Measurements from ENCODE around the gene GUCY2C. TPM values are rescaled to one million over a fixed set of nuclear protein-coding genes. Genes with fewer than 3 reads are reported as not detected.

The GUCY2C gene
- total RNA-seq, 1 donor from 2014 or later, result not detected

DNA sequence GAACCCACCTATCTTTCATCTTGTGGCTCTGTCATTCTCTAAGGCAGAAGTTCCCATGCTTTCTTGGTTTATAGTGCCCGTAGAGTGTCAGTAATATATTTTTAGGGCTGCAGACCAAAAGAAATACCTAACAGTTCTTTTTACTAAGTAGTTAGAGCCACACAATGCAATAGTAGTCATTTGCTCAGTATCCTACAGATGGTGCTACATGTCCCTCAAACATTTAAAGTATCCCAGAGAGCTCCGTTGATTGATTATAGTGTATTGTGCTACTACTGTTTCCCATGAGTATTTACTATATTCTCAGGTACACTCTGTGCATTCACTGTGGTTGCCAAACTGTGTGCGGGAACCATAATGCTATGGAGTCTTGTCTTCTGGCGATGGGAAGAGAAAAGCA, 124.0 kb downstream of the GUCY2C start:
- DNase-seq (ENCODE audit: low read depth, low spot score), result no peak
- Mint-ChIP-seq H3K4me1 (peaks cover 6% of the 10 kb centered on the region), H3K36me3 (ENCODE audit: low read depth) (no peaks in the 10 kb centered on the region), H3K27ac (ENCODE audit: unreplicated experiment) (no peak overlapping the region), H3K9me3 (no peaks in the 10 kb centered on the region), H3K4me3 (no peak overlapping the region), H3K27me3 (ENCODE audit: low read depth) (peaks cover 6% of the 10 kb centered on the region)
- TF ChIP-seq, protein P1, sequence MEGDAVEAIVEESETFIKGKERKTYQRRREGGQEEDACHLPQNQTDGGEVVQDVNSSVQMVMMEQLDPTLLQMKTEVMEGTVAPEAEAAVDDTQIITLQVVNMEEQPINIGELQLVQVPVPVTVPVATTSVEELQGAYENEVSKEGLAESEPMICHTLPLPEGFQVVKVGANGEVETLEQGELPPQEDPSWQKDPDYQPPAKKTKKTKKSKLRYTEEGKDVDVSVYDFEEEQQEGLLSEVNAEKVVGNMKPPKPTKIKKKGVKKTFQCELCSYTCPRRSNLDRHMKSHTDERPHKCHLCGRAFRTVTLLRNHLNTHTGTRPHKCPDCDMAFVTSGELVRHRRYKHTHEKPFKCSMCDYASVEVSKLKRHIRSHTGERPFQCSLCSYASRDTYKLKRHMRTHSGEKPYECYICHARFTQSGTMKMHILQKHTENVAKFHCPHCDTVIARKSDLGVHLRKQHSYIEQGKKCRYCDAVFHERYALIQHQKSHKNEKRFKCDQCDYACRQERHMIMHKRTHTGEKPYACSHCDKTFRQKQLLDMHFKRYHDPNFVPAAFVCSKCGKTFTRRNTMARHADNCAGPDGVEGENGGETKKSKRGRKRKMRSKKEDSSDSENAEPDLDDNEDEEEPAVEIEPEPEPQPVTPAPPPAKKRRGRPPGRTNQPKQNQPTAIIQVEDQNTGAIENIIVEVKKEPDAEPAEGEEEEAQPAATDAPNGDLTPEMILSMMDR (conservative IDR thresholded peaks at IDR 0.05), result no peak

DNA sequence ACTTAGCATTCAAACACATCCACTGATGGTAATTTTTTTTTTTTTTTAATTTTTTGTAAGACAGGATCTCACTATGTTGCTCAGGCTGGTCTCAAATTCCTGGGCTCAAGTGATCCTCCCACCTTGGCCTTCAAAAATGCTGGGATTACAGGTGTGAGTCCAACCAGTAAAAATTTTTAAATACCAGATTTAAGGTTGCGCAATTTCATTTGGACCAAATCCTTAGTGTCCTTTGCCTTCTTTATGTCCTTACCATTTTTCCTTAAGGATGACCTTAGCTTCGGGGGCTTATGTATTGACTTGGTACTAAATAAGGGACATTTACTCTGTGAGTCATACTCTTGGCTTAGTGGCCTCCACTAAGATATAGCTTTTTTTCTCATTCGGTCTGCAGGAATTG, 124.6 kb downstream of the GUCY2C start:
- no peak for DNase-seq (ENCODE audit: low read depth, low spot score)
- Mint-ChIP-seq H3K4me3 (no peak overlapping the region), H3K27ac (ENCODE audit: unreplicated experiment) (no peak overlapping the region), H3K4me1 (peaks cover 11% of the 10 kb centered on the region), H3K27me3 (ENCODE audit: low read depth) (peaks cover 10% of the 10 kb centered on the region), H3K36me3 (ENCODE audit: low read depth) (no peaks in the 10 kb centered on the region), H3K9me3 (no peaks in the 10 kb centered on the region)
- TF ChIP-seq, protein P1 (conservative IDR thresholded peaks at IDR 0.05), result no peak

DNA sequence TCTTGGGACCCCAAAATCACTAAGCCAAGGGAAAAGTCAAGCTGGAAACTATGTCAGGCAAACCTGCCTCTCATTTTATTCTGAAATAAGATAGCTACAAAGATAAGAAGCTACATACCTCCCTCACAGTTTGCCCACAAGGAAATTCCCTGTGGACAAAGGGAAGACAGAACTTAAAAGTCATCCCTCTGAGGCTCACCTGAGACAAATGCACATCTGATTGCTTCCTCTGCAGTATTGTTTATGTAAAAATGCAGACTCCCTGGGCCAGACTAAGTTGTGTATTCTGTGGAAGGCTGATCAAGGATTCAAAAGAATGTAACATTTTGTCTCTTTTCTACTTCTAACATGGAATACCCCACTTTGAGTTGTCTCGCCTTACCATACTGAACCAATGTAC, 126.2 kb downstream of the GUCY2C start:
- H3K36me3 Mint-ChIP-seq (ENCODE audit: low read depth), result no peaks in the 10 kb centered on the region
- H3K27ac Mint-ChIP-seq (ENCODE audit: unreplicated experiment), result no peak overlapping the region
- no peak overlapping the region for H3K4me3 Mint-ChIP-seq
- no peak for DNase-seq (ENCODE audit: low read depth, low spot score)
- no peaks in the 10 kb centered on the region for H3K9me3 Mint-ChIP-seq
- peaks cover 11% of the 10 kb centered on the region for H3K27me3 Mint-ChIP-seq (ENCODE audit: low read depth)
- peaks cover 11% of the 10 kb centered on the region for H3K4me1 Mint-ChIP-seq
- TF ChIP-seq, protein P1 (conservative IDR thresholded peaks at IDR 0.05), result no peak

DNA sequence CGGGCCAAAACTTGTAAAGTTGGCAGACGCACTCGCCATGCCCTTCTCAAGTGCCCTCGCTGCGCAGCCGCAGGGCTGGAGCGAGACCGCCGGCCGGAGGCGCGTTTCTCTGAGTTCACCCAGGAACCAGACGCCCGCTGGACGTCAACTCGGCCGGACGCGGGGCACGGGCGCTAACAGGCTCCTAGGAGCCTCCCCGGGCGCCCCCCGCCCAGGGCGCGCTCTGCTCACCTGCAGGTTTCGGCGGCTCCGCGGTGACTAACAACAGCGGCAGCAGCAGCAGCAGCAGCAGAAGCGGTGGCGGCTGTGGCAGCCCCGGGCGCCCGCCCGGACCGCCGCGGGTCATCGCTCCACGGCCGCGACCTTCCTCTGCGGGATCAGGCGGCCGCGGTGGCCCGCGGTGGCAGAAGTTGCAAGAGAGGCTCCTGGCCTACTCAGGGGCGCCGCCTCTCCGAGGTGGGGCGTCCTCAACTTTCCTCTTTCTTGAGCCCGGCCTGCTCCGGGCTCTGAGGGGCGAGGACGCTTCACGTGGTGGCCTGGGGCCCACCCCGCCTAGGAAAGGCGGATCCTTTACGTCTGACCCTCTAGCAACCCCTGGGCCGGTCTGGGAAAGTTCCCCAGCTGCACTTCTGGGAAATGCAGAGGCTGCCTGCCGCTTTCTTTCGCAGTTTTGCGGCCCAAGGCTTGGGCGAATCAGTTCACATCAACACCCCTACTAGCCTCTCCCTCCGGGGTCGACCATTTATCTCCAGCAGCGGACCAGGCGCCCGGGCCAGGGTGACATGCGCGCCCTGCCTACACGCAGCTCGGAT, 128.8 kb downstream of the GUCY2C start, which contains the start of gene PLBD1:
Gene PLBD1 (minus strand): TSS at position 533 of the 812 bp plus-strand sequence. CDS start 187 bp downstream, at position 346.
- peaks cover 11% of the 10 kb centered on the region for H3K27me3 Mint-ChIP-seq (ENCODE audit: low read depth)
- peak within 1 kb of the TSS; percentile 82 for H3K4me3 Mint-ChIP-seq
- H3K27ac Mint-ChIP-seq (ENCODE audit: unreplicated experiment), result peak within 1 kb of the TSS; percentile 62
- peaks cover 11% of the 10 kb centered on the region for H3K4me1 Mint-ChIP-seq
- H3K9me3 Mint-ChIP-seq, result no peaks in the 10 kb centered on the region
- peak; percentile 37 for DNase-seq (ENCODE audit: low read depth, low spot score)
- no peaks in the 10 kb centered on the region for H3K36me3 Mint-ChIP-seq (ENCODE audit: low read depth)
- TF ChIP-seq, protein P1 (conservative IDR thresholded peaks at IDR 0.05), result no peak

DNA sequence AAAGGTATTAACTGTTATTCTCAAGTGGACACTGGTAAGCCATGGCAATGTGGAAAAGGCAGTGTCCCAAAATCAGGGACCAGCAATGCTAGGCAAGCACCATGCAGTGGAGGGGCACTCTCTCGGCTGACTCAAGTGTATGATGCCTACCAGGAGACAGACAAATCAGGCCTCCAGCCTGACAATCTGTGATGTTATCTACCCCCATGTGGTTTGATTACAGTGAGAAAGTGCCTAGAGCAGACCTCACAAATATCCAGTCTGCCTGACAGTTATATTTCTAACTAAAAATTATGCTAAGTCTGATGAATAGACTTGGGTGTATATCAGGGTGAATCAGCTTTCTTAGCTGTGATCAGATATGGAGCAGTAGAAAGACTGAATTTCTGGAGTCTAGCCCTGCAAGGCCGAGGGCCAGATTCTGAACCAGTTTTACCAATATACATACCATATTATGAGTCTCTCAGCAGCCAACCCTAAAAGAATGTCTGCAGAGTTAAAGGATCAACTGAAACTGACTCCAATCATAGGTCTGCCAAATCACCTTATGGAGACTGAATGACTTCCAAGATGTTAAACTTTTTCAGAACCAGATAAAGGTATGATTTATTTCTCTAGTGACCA, 132.0 kb downstream of the GUCY2C start:
- no peak for DNase-seq (ENCODE audit: low read depth, low spot score)
- Mint-ChIP-seq H3K9me3 (no peaks in the 10 kb centered on the region), H3K27ac (ENCODE audit: unreplicated experiment) (no peak overlapping the region), H3K27me3 (ENCODE audit: low read depth) (peaks cover 11% of the 10 kb centered on the region), H3K4me3 (no peak overlapping the region), H3K4me1 (peaks cover 11% of the 10 kb centered on the region), H3K36me3 (ENCODE audit: low read depth) (no peaks in the 10 kb centered on the region)
- TF ChIP-seq, protein P1 (conservative IDR thresholded peaks at IDR 0.05), result no peak
